Breast epithelium (tissue), 4 donors: Measurements from ENCODE around the gene EML1. TPM values are rescaled to one million over a fixed set of nuclear protein-coding genes. Genes with fewer than 3 reads are reported as not detected.

ENCODE experiments used
- DNase-seq, 2 donors: peaks; one replicate each; pipeline ENCODE4 v3.0.0-alpha.2; 2019; ENCODE audit warnings: low spot score in 2 of 2
- H3K27ac ChIP-seq, 2 donors: fragments of 200-600 bp; sonication (generic) in 1 of 2; one replicate each; pipeline ENCODE4 v1.5.1; 2016 to 2019; ENCODE audit warnings: mild to moderate bottlenecking in 1 of 2
- H3K27me3 ChIP-seq, 2 donors: fragments of 200-600 bp; sonication (generic) in 1 of 2; one replicate each; pipeline versions ENCODE4 v1.5.1 to v1.6.0; 2017 to 2019; ENCODE audit warnings: control low read depth in 1 of 2, mild to moderate bottlenecking in 1 of 2
- H3K36me3 ChIP-seq: fragments of 200-600 bp; one replicate; pipeline ENCODE4 v1.5.1; 2019
- H3K4me1 ChIP-seq, 2 donors: fragments of 200-600 bp; sonication (generic); one replicate each; pipeline ENCODE4 v1.5.1; 2016 to 2019; ENCODE audit warnings: control low read depth in 1 of 2
- H3K4me3 ChIP-seq, 3 donors: fragments of 200-600 bp; sonication (generic); 1 replicate in 2 of 3; 2 replicates in 1 of 3; pipeline ENCODE4 v1.5.1; 2016 to 2019; ENCODE audit warnings: mild to moderate bottlenecking in 3 of 3, moderate library complexity in 2 of 3
- H3K9me3 ChIP-seq, 2 donors: fragments of 200-600 bp; sonication (generic) in 1 of 2; one replicate each; pipeline ENCODE4 v1.5.1; 2016 to 2019; ENCODE audit warnings: control low read depth in 1 of 2
- POLR2A ChIP-seq: fragments of 450-650 bp; IDR thresholded peaks from one replicate; pipeline ENCODE4 v1.6.1; 2016; ENCODE audit warnings: antibody characterized with exemption, mild to moderate bottlenecking, moderate library complexity
- POLR2AphosphoS5 ChIP-seq, 3 donors: sonication (generic); formaldehyde crosslinking; IDR thresholded peaks; one replicate each; pipeline ENCODE4 v1.6.1; 2017; ENCODE audit warnings: antibody characterized with exemption in 3 of 3
- intact Hi-C: fragments of 100-400 bp; cut with DNase I; formaldehyde crosslinking; loops from one replicate; pipeline ENCODE4 v1.15.1; 2023; ENCODE audit warnings: low total_unique reads
- total RNA-seq, 3 donors: library from RNA; depleted of rRNA; stranded (reverse); fragments of >200 nt; gene quantifications; one replicate each; pipeline ENCODE4 v1.1.0, GENCODE V29; 2016
- TF ChIP-seq, protein P1 (sequence below), 3 donors: fragments of 450-650 bp; IDR thresholded peaks; one replicate each; pipeline ENCODE4 v1.5.1; 2016 to 2017; ENCODE audit warnings: antibody characterized with exemption in 3 of 3, mild to moderate bottlenecking in 3 of 3, moderate library complexity in 3 of 3

The EML1 gene
- total RNA-seq, 3 donors from 2014 or later = 11.3 to 26.1 (median 25.9) TPM

DNA sequence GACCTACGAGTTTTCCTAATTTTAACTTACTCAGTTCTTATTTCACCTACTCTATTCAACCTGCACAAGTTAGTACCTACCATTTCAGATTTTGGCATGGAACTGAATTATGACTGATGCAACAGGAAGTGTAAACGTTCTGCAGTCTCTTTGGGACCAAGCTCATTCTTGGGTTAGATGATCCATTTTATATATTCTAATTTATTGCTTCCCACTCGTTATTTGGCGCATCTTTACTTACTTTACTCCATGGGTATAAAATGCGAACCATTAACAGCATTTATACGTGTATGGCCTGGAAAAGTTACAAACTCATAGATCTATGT lies 1.0 kb upstream of the EML1 start:
- Histone ChIP-seq H3K9me3 (no peaks in the 10 kb centered on the region), H3K36me3 (no peaks in the 10 kb centered on the region), H3K27ac (peak overlapping the region in 1 of 2 donors; percentile 95), H3K27me3 (no peaks in the 10 kb centered on the region), H3K4me1 (no peaks in the 10 kb centered on the region), H3K4me3 (peak overlapping the region in 1 of 3 donors; percentile 53)
- DNase-seq = no peak
- intact Hi-C loops = no loop called here
- no peak for TF ChIP-seq POLR2AphosphoS5 (IDR thresholded peaks at IDR 0.05)
- no peak for TF ChIP-seq POLR2A
- TF ChIP-seq, protein P1, sequence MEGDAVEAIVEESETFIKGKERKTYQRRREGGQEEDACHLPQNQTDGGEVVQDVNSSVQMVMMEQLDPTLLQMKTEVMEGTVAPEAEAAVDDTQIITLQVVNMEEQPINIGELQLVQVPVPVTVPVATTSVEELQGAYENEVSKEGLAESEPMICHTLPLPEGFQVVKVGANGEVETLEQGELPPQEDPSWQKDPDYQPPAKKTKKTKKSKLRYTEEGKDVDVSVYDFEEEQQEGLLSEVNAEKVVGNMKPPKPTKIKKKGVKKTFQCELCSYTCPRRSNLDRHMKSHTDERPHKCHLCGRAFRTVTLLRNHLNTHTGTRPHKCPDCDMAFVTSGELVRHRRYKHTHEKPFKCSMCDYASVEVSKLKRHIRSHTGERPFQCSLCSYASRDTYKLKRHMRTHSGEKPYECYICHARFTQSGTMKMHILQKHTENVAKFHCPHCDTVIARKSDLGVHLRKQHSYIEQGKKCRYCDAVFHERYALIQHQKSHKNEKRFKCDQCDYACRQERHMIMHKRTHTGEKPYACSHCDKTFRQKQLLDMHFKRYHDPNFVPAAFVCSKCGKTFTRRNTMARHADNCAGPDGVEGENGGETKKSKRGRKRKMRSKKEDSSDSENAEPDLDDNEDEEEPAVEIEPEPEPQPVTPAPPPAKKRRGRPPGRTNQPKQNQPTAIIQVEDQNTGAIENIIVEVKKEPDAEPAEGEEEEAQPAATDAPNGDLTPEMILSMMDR (IDR thresholded peaks at IDR 0.05) = no peak

GRCh38 chr14:99792551-99793212 lies 531 bp upstream of the EML1 start:
- no peaks in the 10 kb centered on the region for H3K4me1 ChIP-seq
- no peak for DNase-seq
- no peaks in the 10 kb centered on the region for H3K27me3 ChIP-seq
- no peaks in the 10 kb centered on the region for H3K9me3 ChIP-seq
- H3K36me3 ChIP-seq = no peaks in the 10 kb centered on the region
- peak overlapping the region; percentile 79 to 95 for H3K27ac ChIP-seq
- peak overlapping the region; percentile 53 to 81 (median 61) for H3K4me3 ChIP-seq
- TF ChIP-seq POLR2A = no peak
- TF ChIP-seq POLR2AphosphoS5 (IDR thresholded peaks at IDR 0.05) = peak in 1 of 3 donors; percentile 35
- intact Hi-C loops = no loop called here

DNA sequence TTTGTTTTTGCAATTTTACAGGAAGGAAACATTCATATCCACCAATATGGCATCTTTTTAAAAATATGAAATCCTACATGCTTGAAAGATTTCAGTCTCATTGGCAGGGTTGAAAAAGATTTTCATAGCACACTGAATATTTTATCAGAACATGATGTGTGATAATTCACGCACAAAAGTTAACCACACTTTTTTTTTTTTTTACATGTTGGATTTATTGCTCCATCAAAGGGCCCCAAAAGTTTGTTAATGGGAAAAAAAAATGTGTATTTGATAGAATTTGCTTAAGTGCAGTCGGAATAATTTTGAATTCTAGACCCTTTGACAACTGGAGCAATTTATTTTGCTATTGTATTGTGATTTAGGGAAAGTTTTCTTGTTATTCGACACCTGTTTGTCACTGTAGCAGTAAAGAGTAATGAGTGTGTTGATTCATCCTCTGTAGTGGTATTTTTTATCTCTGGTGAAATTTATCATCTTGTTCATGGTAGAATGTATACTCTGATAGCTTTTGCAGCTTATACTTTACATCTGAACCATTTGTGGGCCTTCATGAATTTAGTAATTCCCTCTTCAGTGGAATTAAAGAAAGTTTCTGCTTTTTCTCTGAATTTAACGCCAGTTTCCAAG lies 1.1 kb downstream of the EML1 start:
- H3K9me3 ChIP-seq = no peaks in the 10 kb centered on the region
- H3K27ac ChIP-seq = no peak overlapping the region
- no peaks in the 10 kb centered on the region for H3K4me1 ChIP-seq
- TF ChIP-seq POLR2AphosphoS5 (IDR thresholded peaks at IDR 0.05) (no peak), POLR2A (no peak)
- TF ChIP-seq, protein P1 (IDR thresholded peaks at IDR 0.05) = no peak
- no peaks in the 10 kb centered on the region for H3K36me3 ChIP-seq
- no peak for DNase-seq
- intact Hi-C loops = no loop called here
- peak overlapping the region; percentile 43 to 81 (median 61) for H3K4me3 ChIP-seq
- H3K27me3 ChIP-seq = no peaks in the 10 kb centered on the region

DNA sequence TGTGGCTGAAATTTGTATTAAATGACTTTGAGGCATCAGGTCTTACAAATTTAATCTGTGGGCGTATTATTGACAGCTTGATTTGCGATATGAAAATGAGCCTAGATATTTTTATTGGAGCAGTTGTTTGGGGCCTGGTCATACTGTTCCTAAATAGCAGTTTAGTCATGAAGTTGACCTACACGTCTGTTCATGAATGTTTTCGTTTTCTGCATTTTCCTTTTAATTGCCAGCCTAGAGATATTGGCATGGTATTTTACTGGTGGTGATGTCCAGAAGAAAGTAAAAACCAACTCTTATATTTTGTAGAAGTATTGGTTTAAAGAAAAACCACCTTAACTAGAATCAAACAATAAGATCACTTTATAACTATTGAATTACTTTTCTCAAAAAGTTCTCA lies 1.8 kb downstream of the EML1 start:
- Histone ChIP-seq H3K27me3 (no peaks in the 10 kb centered on the region), H3K9me3 (no peaks in the 10 kb centered on the region), H3K36me3 (no peaks in the 10 kb centered on the region), H3K4me3 (no peak overlapping the region), H3K4me1 (no peaks in the 10 kb centered on the region), H3K27ac (no peak overlapping the region)
- DNase-seq = no peak
- TF ChIP-seq, protein P1 (IDR thresholded peaks at IDR 0.05) = no peak
- TF ChIP-seq POLR2A = no peak
- no peak for TF ChIP-seq POLR2AphosphoS5 (IDR thresholded peaks at IDR 0.05)
- intact Hi-C loops = no loop called here

- no peaks in the 10 kb centered on the region for H3K27me3 ChIP-seq
- intact Hi-C loops = no loop called here
- H3K4me1 ChIP-seq = no peaks in the 10 kb centered on the region
- no peak for DNase-seq
- H3K9me3 ChIP-seq = no peaks in the 10 kb centered on the region
- H3K4me3 ChIP-seq = no peak overlapping the region
- TF ChIP-seq POLR2A = no peak
- TF ChIP-seq, protein P1 (IDR thresholded peaks at IDR 0.05) = no peak
- no peak for TF ChIP-seq POLR2AphosphoS5 (IDR thresholded peaks at IDR 0.05)
- H3K36me3 ChIP-seq = no peaks in the 10 kb centered on the region
- H3K27ac ChIP-seq = no peak overlapping the region
Observed at GRCh38 chr14:99797231-99797630, 4.0 kb downstream of the EML1 start.
